Left renal cortex interstitium (tissue), 4 donors: ENCODE data around the gene RGS6. TPM values are rescaled to one million over a fixed set of nuclear protein-coding genes. Genes with fewer than 3 reads are reported as not detected.

ENCODE experiments used
- DNase-seq, 4 donors: peaks; one replicate each; pipeline ENCODE4 v3.0.0-alpha.2; 2013; ENCODE audit warnings: low read depth in 4 of 4, low spot score in 2 of 4, missing footprints in 1 of 4
- polyA plus RNA-seq, 4 donors: library from polyadenylated mRNA; unstranded; fragments of 120-200 nt; gene quantifications; one replicate each; pipeline ENCODE4 v1.2.1, GENCODE V29; 2013; ENCODE audit not compliant: insufficient read length in 4 of 4

Gene RGS6
- polyA plus RNA-seq, 4 donors: 1.1 to 1.9 (median 1.4) TPM

GRCh38 chr14:72377016-72377415 lies 444.8 kb downstream of the RGS6 start:
- DNase-seq: no peak

DNA sequence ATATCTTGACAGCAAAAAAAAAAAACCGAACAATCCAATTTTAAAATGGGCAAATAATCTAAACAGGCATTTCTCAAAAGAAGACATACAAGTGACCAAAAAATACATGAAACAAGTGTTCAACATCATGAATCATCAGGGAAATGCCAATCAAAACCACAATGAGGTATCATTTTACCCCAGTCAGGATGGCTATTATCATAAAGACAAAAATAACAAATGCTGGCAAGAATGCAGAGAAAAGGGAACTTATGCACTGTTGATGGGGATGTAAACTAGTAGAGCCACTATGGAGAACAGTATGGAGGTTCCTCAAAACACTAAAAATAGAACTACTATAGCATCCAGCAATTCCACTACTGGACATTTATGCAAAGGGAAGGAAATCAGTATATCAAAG lies 448.2 kb downstream of the RGS6 start:
- DNase-seq: no peak

GRCh38 chr14:72383865-72384264 lies 451.6 kb downstream of the RGS6 start:
- no peak for DNase-seq

GRCh38 chr14:72387726-72388125 lies 455.5 kb downstream of the RGS6 start:
- no peak for DNase-seq

- DNase-seq: no peak
Measured at GRCh38 chr14:72389200-72389599, 457.0 kb downstream of the RGS6 start.

DNA sequence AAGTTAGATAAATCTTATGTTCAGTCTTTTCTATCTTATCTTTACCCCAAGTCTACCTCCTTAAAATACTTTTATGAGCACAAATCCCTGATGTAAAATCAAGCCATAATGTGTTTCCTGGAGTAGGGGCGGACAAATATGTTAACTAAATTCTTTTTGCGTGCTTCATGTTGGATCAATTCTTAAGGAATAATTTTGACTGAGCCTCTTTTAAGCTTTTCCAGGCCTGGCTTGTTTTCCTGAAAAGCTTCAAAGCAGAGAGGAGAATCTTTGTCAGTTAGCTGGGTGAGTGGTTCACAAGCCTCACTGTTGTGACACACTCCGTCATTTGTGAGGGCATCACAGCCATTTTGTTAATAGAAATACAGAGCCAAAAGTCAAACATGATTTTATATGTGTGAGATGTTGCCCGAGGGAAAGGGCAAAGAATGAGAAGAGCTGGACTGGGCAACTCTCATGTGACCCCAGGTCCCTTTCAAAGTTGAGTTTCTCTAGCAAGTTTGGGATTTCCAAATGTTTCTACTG lies 468.9 kb downstream of the RGS6 start:
- no peak for DNase-seq

DNA sequence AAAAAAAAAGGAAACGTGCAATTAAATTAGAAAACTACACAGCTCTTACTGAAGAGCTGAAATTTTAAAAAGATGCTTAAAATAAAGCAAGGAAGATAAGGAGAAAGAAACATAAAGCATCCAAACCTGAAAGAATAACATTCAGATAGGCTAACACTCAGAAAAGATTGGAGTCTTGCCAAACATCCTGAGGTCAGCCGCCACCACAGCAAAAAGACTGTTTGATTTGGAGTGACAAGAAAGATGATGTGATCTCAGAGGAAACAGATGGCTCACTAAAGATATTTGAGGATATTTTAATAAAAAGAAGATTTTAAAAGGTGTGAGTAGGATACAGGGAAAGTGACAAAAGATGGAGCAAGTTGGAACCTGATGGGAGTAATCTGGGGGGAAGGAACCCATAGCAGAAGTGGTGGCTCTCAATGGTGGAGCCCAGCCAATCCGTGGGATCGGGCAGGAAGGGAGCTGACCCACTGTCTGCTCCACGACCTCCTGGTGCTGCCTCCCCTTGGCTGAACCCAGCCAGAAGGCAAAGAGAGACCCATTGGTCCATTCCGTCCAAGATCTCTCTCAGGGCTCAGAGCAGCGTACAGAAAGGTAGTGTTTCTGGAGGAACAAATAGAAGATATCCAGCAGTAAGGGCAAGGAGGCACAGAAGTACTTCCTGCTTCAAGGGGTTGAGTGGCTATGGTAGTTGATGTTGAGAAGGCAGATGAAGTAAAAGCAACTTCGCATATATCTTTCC lies 469.6 kb downstream of the RGS6 start:
- no peak for DNase-seq

DNA sequence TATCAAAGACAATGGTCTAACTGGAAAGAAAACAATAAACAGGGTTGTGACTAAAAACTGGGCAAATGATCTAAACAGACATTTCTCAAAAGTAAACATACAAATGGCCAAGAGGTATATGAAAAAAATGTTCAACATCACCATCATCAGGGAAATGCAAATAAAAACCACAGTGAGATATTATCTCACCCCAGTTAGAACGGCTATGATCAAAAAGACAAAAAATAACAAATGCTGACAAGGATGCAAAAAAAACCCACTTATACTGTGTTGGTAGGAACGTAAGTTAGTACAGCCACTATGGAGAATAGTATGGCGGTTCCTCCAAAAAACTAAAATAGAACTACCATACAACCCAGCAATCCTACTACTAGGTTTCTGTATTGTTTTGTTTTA lies 470.1 kb downstream of the RGS6 start:
- no peak for DNase-seq

- DNase-seq: no peak
Measured at GRCh38 chr14:72404106-72404774, 472.0 kb downstream of the RGS6 start.

DNA sequence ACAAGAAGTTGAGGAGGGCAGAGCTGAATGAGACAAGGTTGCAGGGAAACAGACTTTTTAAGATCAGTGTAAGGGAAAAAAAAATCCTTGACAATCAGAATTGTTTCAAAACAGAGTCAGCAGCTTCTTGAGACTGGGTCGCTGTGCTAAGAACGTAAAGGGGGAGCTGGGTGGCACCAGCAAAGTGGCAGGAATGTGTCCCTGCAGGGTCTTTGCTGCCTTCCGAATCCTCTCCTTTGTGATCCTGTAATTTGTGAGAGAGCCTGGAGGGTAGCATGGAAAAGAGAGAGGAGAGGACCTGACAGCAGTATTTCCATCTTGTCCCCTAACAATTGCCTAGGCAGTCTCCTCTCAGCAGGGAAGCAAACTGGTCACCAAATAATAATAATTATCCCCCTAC lies 472.8 kb downstream of the RGS6 start:
- no peak for DNase-seq

- DNase-seq: no peak
Measured at GRCh38 chr14:72408020-72408419, 475.8 kb downstream of the RGS6 start.

GRCh38 chr14:72409047-72409446 lies 476.8 kb downstream of the RGS6 start:
- no peak for DNase-seq

- DNase-seq: no peak
Measured at GRCh38 chr14:72416081-72416849, 484.0 kb downstream of the RGS6 start.

DNA sequence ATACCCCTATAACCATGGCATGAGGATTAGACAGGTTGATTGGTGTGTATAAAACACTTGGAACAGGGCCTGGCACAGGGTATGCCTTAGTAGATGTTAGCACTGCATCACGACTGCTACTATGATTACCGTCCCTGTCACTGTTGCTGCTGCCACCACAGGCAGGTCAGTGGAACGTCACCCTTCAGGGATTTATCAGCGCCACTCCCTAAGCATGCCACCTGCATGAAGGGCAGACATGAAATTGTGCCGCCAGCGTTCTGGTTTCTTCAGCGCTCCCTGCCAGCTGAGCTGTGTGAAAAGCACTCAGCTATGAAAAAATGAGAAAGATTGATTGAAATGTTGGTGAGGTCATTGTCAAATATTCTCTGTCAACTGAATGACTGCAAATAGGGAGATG lies 484.7 kb downstream of the RGS6 start:
- DNase-seq: no peak

- no peak for DNase-seq
Measured at GRCh38 chr14:72418806-72419205, 486.6 kb downstream of the RGS6 start.

- DNase-seq: no peak
Measured at GRCh38 chr14:72419226-72419775, 487.1 kb downstream of the RGS6 start.

GRCh38 chr14:72420749-72421474 lies 488.7 kb downstream of the RGS6 start:
- peak; percentile 43 to 68 (median 52) for DNase-seq

- no peak for DNase-seq
Measured at GRCh38 chr14:72423957-72424356, 491.7 kb downstream of the RGS6 start.

- no peak for DNase-seq
Measured at GRCh38 chr14:72430457-72430856, 498.2 kb downstream of the RGS6 start.

DNA sequence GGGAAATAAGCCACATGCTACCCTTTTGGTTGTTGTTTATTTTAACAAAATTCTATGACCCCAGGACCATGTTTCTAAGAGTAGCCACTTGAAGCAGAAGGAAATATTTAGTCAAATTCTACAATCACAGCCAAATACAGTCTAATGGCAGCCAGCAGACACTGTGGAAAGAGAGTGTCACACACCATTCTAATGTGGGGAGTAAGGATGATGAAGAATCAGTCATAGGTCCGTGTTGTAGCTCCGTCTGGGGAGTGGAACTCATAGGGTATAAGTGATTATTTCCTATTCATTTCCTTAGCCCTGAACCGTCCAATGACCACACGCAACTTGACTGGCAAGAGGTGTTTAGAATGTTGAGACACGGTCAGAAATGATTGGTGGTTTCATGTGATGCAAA lies 500.5 kb downstream of the RGS6 start:
- DNase-seq: no peak
